K562 (cell line): ENCODE measurements around the gene NMRK2. TPM values are rescaled to one million over a fixed set of nuclear protein-coding genes. Genes with fewer than 3 reads are reported as not detected.

Experiments
- CBFA2T2 ChIP-seq: fragments of 450-650 bp; conservative IDR thresholded peaks from 2 replicates; pipeline ENCODE4 v1.6.1; 2017; ENCODE audit warnings: mild to moderate bottlenecking
- CBX1 ChIP-seq: sonication (generic); IDR thresholded peaks from 2 replicates; pipeline ENCODE4 v1.6.1; 2016; ENCODE audit warnings: antibody characterized with exemption, low read depth, mild to moderate bottlenecking
- HDAC1 ChIP-seq, 2 experiments: fragments of 450-650 bp; IDR thresholded peaks; 2 replicates each; pipeline ENCODE4 v1.6.1; 2016 to 2017; ENCODE audit warnings: inconsistent platforms in 1 of 2, mild to moderate bottlenecking in 1 of 2, moderate library complexity in 1 of 2
- HNRNPL ChIP-seq: fragments of 200-400 bp; formaldehyde crosslinking; IDR thresholded peaks from 2 replicates; pipeline ENCODE4 v1.6.1; 2017; ENCODE audit warnings: low read depth, mild to moderate bottlenecking, low read length
- IRF2 ChIP-seq: sonication (generic); formaldehyde crosslinking; IDR thresholded peaks from 2 replicates; pipeline ENCODE4 v1.8.1; 2022; ENCODE audit warnings: mild to moderate bottlenecking, missing genetic modification reagents
- KDM1A ChIP-seq, 2 experiments: fragments of 450-650 bp; IDR thresholded peaks; 2 replicates each; pipeline ENCODE4 v1.6.1; 2016; ENCODE audit warnings: mild to moderate bottlenecking in 2 of 2
- L3MBTL2 ChIP-seq: fragments of 450-650 bp; IDR thresholded peaks from 2 replicates; pipeline ENCODE4 v1.6.1; 2016; ENCODE audit warnings: mild to moderate bottlenecking, moderate library complexity
- LCOR ChIP-seq: sonication (generic); formaldehyde crosslinking; IDR thresholded peaks from 2 replicates; pipeline ENCODE4 v1.8.0; 2022; ENCODE audit warnings: mild to moderate bottlenecking, missing genetic modification reagents
- MTA2 ChIP-seq: fragments of 450-650 bp; IDR thresholded peaks from 2 replicates; pipeline ENCODE4 v1.6.1; 2016; ENCODE audit warnings: low read depth
- PRPF4 ChIP-seq: fragments of 200-400 bp; formaldehyde crosslinking; IDR thresholded peaks from one replicate; pipeline ENCODE4 v1.6.1; 2017; ENCODE audit warnings: low read length, low read depth, mild to moderate bottlenecking; ENCODE audit not compliant: insufficient read depth, poor library complexity, severe bottlenecking
- RBM17 ChIP-seq: fragments of 200-400 bp; formaldehyde crosslinking; IDR thresholded peaks from 2 replicates; pipeline ENCODE4 v1.6.1; 2017; ENCODE audit warnings: low read depth, mild to moderate bottlenecking, low read length, borderline replicate concordance
- RBM22 ChIP-seq: fragments of 200-400 bp; formaldehyde crosslinking; IDR thresholded peaks from 2 replicates; pipeline ENCODE4 v1.6.1; 2018; ENCODE audit warnings: low read length, low read depth; ENCODE audit not compliant: poor library complexity, severe bottlenecking
- SMAD4 ChIP-seq: fragments of 250-450 bp; sonication (Bioruptor Pico); conservative IDR thresholded peaks from 2 replicates; pipeline ENCODE4 v1.8.0; 2021; ENCODE audit warnings: inconsistent platforms, mild to moderate bottlenecking, moderate library complexity
- TRIM28 ChIP-seq: fragments of 450-650 bp; IDR thresholded peaks from 2 replicates; pipeline ENCODE4 v1.6.1; 2017
- YY1 ChIP-seq, 3 experiments: IDR thresholded peaks; 2 replicates each; pipeline ENCODE4 v1.6.1; 2011; ENCODE audit warnings: low read length in 2 of 3, mild to moderate bottlenecking in 2 of 3, moderate library complexity in 2 of 3, borderline replicate concordance in 1 of 3, control low read depth in 1 of 3, low read depth in 1 of 3; ENCODE audit not compliant: insufficient read depth in 3 of 3, insufficient replicate concordance in 2 of 3, control insufficient read depth in 1 of 3, insufficient read length in 1 of 3; ENCODE audit errors: extremely low read depth in 1 of 3
- ZFPM2 ChIP-seq: fragments of 250-450 bp; sonication (Bioruptor Pico); IDR thresholded peaks from 2 replicates; pipeline ENCODE4 v1.5.1; 2022; ENCODE audit warnings: mild to moderate bottlenecking
- ZNF174 ChIP-seq: fragments of 250-450 bp; sonication (Bioruptor Pico); IDR thresholded peaks from 2 replicates; pipeline ENCODE4 v1.4.0; 2020; ENCODE audit warnings: mild to moderate bottlenecking
- ZNF551 ChIP-seq: fragments of 250-450 bp; sonication (Bioruptor Pico); IDR thresholded peaks from 2 replicates; pipeline ENCODE4 v1.5.0; 2021; ENCODE audit warnings: mild to moderate bottlenecking, moderate library complexity
- polyA plus RNA-seq, 8 experiments: library from polyadenylated mRNA; depleted of rRNA in 4 of 8; stranded (reverse) in 5 of 8; unstranded in 3 of 8; fragments of >200 nt; fragmentation: Nextera tagmentation in 2 of 8; fragmentation: Illumina TruSeq in 1 of 8; extraction: Ambion mirVana in 2 of 8; extraction: Trizol in 1 of 8; gene quantifications; 2 replicates each; pipeline versions ENCODE4 v1.2.1 to v1.2.3, GENCODE V29; 2011 to 2014; ENCODE audit warnings: inconsistent platforms in 1 of 8, missing spikeins in 1 of 8
- total RNA-seq, 7 experiments: library from RNA; depleted of rRNA in 6 of 7; stranded (reverse); fragments of >200 nt in 6 of 7; fragmentation: Illumina TruSeq in 2 of 7; extraction: Trizol in 2 of 7; gene quantifications; 2 replicates each; pipeline versions ENCODE4 v1.2.1 to v1.2.3, GENCODE V29; 2011 to 2021; ENCODE audit warnings: low replicate concordance in 1 of 7
- TF ChIP-seq, protein P1 (sequence below): fragments of 450-650 bp; formaldehyde crosslinking; conservative IDR thresholded peaks from 2 replicates; pipeline ENCODE4 v1.4.0; 2022; ENCODE audit warnings: mild to moderate bottlenecking, missing genetic modification characterization
- TF ChIP-seq, protein P2 (sequence below): sonication (generic); formaldehyde crosslinking; IDR thresholded peaks from 2 replicates; pipeline ENCODE4 v1.8.1; 2023; ENCODE audit warnings: mild to moderate bottlenecking, missing genetic modification reagents
- TF ChIP-seq, protein P3 (sequence below), 2 experiments: IDR thresholded peaks; 2 replicates each; pipeline ENCODE4 v1.6.1; 2011; ENCODE audit warnings: borderline replicate concordance in 1 of 2, control low read depth in 1 of 2, low read depth in 1 of 2, low read length in 1 of 2, mild to moderate bottlenecking in 1 of 2, mixed read lengths in 1 of 2, moderate library complexity in 1 of 2; ENCODE audit not compliant: insufficient read depth in 1 of 2, insufficient read length in 1 of 2, poor library complexity in 1 of 2, severe bottlenecking in 1 of 2; ENCODE audit errors: extremely low read depth in 1 of 2

The NMRK2 gene
- total and polyA plus RNA-seq, 9 of the 15 experiments (the other 6 are each of a cell fraction or from before 2014, with no cell fraction given), result not detected

DNA sequence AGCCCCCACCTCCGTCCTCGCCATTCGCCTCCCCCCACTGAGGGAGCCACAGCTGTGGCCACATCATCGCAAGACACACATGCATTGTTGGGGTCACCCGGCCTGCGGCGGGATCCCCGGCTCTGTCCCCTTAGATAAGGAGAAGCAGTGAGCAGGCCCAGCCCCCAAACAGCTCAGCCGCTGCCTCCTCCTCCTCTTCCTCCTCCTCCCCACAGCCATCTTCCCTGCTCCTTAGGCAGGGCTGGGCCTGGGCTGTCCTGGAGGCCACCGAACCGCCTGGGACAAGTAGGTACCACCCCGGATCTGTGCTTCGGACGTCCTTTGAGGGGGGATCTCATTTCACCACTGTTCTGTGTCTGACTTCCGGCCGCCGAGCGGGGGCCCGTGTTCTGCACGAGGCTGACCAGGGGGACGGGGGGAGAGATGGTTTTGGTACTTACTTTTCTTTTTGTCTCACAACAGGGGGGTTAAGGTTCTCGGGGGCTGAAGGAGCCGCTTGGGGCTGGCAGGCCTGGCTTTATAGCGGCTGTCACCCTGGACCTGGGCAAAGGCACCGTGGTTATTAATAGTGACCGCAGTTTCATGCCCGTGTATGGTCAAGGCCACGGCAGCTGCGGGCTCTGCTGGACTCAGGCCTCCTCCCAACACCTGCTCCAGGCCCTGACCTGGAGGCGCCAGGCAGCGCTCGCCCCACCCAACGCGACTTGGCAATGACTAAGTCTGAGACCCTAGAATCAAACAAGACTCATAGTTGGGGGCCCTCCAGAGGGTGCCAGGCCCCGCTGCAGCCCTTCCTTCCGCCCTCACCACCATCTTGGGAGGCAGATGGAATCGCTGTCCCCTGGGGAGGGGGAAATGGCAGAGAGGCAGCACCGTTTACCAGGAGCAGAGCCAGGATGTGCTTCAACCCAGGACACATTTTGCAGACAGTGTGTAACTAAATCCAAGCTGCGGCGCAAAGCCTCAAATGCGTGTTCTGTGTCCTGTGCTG, 18.3 kb downstream of the NMRK2 start (continued):
- TF ChIP-seq, protein P1, sequence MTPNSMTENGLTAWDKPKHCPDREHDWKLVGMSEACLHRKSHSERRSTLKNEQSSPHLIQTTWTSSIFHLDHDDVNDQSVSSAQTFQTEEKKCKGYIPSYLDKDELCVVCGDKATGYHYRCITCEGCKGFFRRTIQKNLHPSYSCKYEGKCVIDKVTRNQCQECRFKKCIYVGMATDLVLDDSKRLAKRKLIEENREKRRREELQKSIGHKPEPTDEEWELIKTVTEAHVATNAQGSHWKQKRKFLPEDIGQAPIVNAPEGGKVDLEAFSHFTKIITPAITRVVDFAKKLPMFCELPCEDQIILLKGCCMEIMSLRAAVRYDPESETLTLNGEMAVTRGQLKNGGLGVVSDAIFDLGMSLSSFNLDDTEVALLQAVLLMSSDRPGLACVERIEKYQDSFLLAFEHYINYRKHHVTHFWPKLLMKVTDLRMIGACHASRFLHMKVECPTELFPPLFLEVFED (CRISPR knock-in tag), result no peak
- TF ChIP-seq YY1 (IDR thresholded peaks at IDR 0.05; ENCODE audit: borderline replicate concordance in 1 of 3, control insufficient read depth in 1 of 3, extremely low read depth in 1 of 3, insufficient read depth in 3 of 3, insufficient read length in 1 of 3, insufficient replicate concordance in 2 of 3, low read depth in 1 of 3, low read length in 2 of 3) (peak in 2 of 3 experiments; percentile 36 to 80), L3MBTL2 (peak; percentile 90), RBM17 (no peak), MTA2 (peak; percentile 62), LCOR (CRISPR knock-in tag) (0 out of 2 replicates have a peak, but pooled peaks have one; percentile 31), HNRNPL (no peak), SMAD4 (CRISPR knock-in tag) (peak; percentile 64), IRF2 (CRISPR knock-in tag) (no peak), TRIM28 (no peak), ZNF174 (CRISPR knock-in tag) (no peak), ZFPM2 (CRISPR knock-in tag) (no peak), HDAC1 (IDR thresholded peaks at IDR 0.05) (peak in 1 of 2 experiments; percentile 64; a peak in 1 of 4 replicates), RBM22 (no peak), CBX1 (0 out of 2 replicates have a peak, but pooled peaks have one; percentile 11), PRPF4 (no peak), CBFA2T2 (peak; percentile 94), ZNF551 (CRISPR knock-in tag) (no peak), KDM1A (IDR thresholded peaks at IDR 0.05) (peak in 1 of 2 experiments; percentile 60; a peak in 1 of 4 replicates)
- TF ChIP-seq, protein P2, sequence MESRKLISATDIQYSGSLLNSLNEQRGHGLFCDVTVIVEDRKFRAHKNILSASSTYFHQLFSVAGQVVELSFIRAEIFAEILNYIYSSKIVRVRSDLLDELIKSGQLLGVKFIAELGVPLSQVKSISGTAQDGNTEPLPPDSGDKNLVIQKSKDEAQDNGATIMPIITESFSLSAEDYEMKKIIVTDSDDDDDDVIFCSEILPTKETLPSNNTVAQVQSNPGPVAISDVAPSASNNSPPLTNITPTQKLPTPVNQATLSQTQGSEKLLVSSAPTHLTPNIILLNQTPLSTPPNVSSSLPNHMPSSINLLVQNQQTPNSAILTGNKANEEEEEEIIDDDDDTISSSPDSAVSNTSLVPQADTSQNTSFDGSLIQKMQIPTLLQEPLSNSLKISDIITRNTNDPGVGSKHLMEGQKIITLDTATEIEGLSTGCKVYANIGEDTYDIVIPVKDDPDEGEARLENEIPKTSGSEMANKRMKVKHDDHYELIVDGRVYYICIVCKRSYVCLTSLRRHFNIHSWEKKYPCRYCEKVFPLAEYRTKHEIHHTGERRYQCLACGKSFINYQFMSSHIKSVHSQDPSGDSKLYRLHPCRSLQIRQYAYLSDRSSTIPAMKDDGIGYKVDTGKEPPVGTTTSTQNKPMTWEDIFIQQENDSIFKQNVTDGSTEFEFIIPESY (CRISPR knock-in tag), result peak; percentile 65; the same call in 1 of the 2 replicates
- TF ChIP-seq, protein P3, sequence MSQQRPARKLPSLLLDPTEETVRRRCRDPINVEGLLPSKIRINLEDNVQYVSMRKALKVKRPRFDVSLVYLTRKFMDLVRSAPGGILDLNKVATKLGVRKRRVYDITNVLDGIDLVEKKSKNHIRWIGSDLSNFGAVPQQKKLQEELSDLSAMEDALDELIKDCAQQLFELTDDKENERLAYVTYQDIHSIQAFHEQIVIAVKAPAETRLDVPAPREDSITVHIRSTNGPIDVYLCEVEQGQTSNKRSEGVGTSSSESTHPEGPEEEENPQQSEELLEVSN (IDR thresholded peaks at IDR 0.05; ENCODE audit: borderline replicate concordance in 1 of 2, extremely low read depth in 1 of 2, insufficient read depth in 1 of 2, insufficient read length in 1 of 2, low read depth in 1 of 2, low read length in 1 of 2, poor library complexity in 1 of 2, severe bottlenecking in 1 of 2), result peak; percentile 28 to 87
